ENCODE measurements around the gene LLGL2. TPM values are rescaled to one million over a fixed set of nuclear protein-coding genes. Genes with fewer than 3 reads are reported as not detected.

Gene LLGL2
- total RNA-seq, 1 donor from 2014 or later, result 44.9 TPM

DNA sequence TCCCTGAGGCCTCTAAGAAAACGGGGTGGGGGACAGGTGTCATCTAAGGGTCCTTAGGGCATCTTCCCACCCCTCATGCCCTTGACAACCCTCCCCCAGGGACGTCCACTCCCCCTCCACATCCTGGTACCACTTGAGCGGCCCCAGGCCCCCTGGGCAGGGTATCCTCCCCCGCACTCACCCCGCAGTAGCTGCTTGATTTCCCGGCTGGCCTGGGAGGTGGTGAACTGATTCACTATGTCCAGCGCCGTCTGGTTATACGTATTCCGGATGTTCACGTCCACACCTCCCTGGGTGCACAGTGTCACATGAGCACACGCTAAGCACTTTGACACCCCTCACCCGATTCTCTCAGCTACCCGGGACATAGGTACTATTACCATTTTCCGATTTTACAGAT lies 19.9 kb upstream of the LLGL2 start:
- peaks cover 31% of the 10 kb centered on the region for H3K4me1 ChIP-seq
- intact Hi-C loops (cut with DNase I), result no loop called here

DNA sequence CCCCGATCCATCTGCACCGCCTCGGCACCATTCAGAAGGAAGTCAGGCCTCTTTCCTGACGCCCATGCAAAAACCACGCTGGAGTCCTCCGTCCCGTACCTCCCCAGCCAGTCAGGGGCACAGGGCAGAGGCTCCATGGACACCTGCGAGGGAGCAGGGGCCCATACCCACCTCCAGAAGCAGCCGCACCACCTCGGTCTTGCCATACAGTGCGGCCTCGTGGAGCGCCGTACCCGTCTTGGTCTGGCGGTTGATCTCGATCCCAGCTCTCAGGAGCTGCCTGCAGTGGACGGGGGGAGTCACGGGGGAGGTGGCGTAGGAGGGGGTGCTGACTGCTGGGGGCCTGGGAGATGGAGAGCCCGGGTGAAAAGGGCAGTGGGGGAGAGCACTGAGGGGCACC lies 19.4 kb upstream of the LLGL2 start:
- H3K4me3 ChIP-seq, result no peak overlapping the region
- H3K36me3 ChIP-seq, result peaks cover 0 to 46% of the 10 kb centered on the region in 2 donors
- DNase-seq (ENCODE audit: extremely low spot score in 2 of 2), result no peak
- TF ChIP-seq CTCF (IDR thresholded peaks at IDR 0.05) (no peak), POLR2AphosphoS5 (IDR thresholded peaks at IDR 0.05; ENCODE audit: insufficient read depth in 1 of 2, low read depth in 1 of 2) (no peak), POLR2A (IDR thresholded peaks at IDR 0.05) (no peak)
- no peaks in the 10 kb centered on the region for H3K27me3 ChIP-seq
- H3K9me3 ChIP-seq, result no peaks in the 10 kb centered on the region
- H3K4me1 ChIP-seq, result peaks cover 31% of the 10 kb centered on the region
- no peak overlapping the region for H3K27ac ChIP-seq
- intact Hi-C loops (cut with DNase I), result no loop called here

More for the DNA sequence above, 19.9 kb upstream of the LLGL2 start:
- TF ChIP-seq POLR2AphosphoS5 (IDR thresholded peaks at IDR 0.05; ENCODE audit: insufficient read depth in 1 of 2, low read depth in 1 of 2) (no peak), CTCF (IDR thresholded peaks at IDR 0.05) (no peak), POLR2A (IDR thresholded peaks at IDR 0.05) (no peak)
- Histone ChIP-seq H3K27ac (no peak overlapping the region), H3K4me3 (no peak overlapping the region), H3K36me3 (peaks cover 0 to 51% of the 10 kb centered on the region in 2 donors), H3K9me3 (no peaks in the 10 kb centered on the region), H3K27me3 (no peaks in the 10 kb centered on the region)
- DNase-seq (ENCODE audit: extremely low spot score in 2 of 2), result no peak

GRCh38 chr17:75506888-75507287 lies 18.6 kb upstream of the LLGL2 start:
- Histone ChIP-seq H3K9me3 (no peaks in the 10 kb centered on the region), H3K27me3 (no peaks in the 10 kb centered on the region), H3K4me1 (peaks cover 31% of the 10 kb centered on the region), H3K4me3 (no peak overlapping the region), H3K36me3 (peaks cover 0 to 40% of the 10 kb centered on the region in 2 donors), H3K27ac (no peak overlapping the region)
- DNase-seq (ENCODE audit: extremely low spot score in 2 of 2), result no peak
- intact Hi-C loops (cut with DNase I), result no loop called here
- TF ChIP-seq POLR2A (IDR thresholded peaks at IDR 0.05), result no peak
- no peak for TF ChIP-seq POLR2AphosphoS5 (IDR thresholded peaks at IDR 0.05; ENCODE audit: insufficient read depth in 1 of 2, low read depth in 1 of 2)
- TF ChIP-seq CTCF (IDR thresholded peaks at IDR 0.05), result no peak

- Histone ChIP-seq H3K9me3 (no peaks in the 10 kb centered on the region), H3K27ac (peak overlapping the region; percentile 50), H3K36me3 (peaks cover 0 to 38% of the 10 kb centered on the region in 2 donors), H3K27me3 (no peaks in the 10 kb centered on the region), H3K4me3 (no peak overlapping the region), H3K4me1 (peaks cover 42% of the 10 kb centered on the region)
- DNase-seq (ENCODE audit: extremely low spot score in 2 of 2), result no peak
- no peak for TF ChIP-seq CTCF (IDR thresholded peaks at IDR 0.05)
- no peak for TF ChIP-seq POLR2A (IDR thresholded peaks at IDR 0.05)
- TF ChIP-seq POLR2AphosphoS5 (IDR thresholded peaks at IDR 0.05; ENCODE audit: insufficient read depth in 1 of 2, low read depth in 1 of 2), result no peak
- intact Hi-C loops (cut with DNase I), result no loop called here
Observed at GRCh38 chr17:75507733-75508719, 17.5 kb upstream of the LLGL2 start.

DNA sequence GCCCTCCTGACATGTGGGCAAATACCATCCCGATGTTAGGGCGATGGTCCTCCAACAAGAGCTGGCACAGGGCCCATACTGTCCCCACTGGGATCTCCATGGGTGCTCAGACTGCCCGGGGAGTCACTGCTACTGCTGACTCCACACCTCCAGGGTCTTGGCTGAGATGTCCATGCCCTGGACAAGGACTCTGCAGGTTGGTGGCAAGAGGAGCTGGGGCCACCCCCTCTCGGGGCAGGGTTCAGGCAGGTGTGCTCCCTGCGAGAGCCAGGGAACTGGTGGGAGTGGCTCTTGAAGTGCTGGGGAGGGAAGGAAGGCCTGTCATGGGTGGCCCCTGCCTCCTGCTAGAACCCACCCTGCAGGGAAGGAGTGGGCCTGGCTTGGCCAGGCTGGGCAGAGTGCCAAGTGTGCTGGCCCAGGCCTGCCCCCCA lies 16.6 kb upstream of the LLGL2 start:
- H3K4me3 ChIP-seq, result peak overlapping the region in 1 of 2 donors; percentile 0
- intact Hi-C loops (cut with DNase I), result no loop called here

More for the DNA sequence above, 16.6 kb upstream of the LLGL2 start:
- no peak for DNase-seq (ENCODE audit: extremely low spot score in 2 of 2)
- H3K27ac ChIP-seq, result peak overlapping the region; percentile 50
- TF ChIP-seq POLR2A (IDR thresholded peaks at IDR 0.05) (no peak), CTCF (IDR thresholded peaks at IDR 0.05) (no peak)
- no peaks in the 10 kb centered on the region for H3K27me3 ChIP-seq
- H3K9me3 ChIP-seq, result no peaks in the 10 kb centered on the region
- peaks cover 0 to 30% of the 10 kb centered on the region in 2 donors for H3K36me3 ChIP-seq
- H3K4me1 ChIP-seq, result peaks cover 51% of the 10 kb centered on the region

All from vagina (tissue), 2 donors.